IPS DF 19.7 (cell line): ENCODE measurements around the gene CDCA7L.

ENCODE experiments used
- DNase-seq: peaks from one replicate; pipeline ENCODE4 v3.0.0-alpha.2; 2013; ENCODE audit warnings: low read depth, low spot score

Gene CDCA7L

GRCh38 chr7:21945454-21946221 lies at the start of gene CDCA7L:
TSS of gene CDCA7L (minus strand) at chr7:21945899. CDS start at chr7:21945804, 95 bp downstream.
- no peak for DNase-seq

- no peak for DNase-seq
Observed at GRCh38 chr7:21986096-21986495, 40.4 kb upstream of the CDCA7L start.

- DNase-seq, result no peak
Observed at GRCh38 chr7:21984042-21984441, 38.3 kb upstream of the CDCA7L start.

- DNase-seq, result no peak
Observed at GRCh38 chr7:21983056-21983455, 37.4 kb upstream of the CDCA7L start.

GRCh38 chr7:21981524-21981923 lies 35.8 kb upstream of the CDCA7L start:
- no peak for DNase-seq

- DNase-seq, result no peak
Observed at GRCh38 chr7:21980926-21981500, 35.3 kb upstream of the CDCA7L start.

GRCh38 chr7:21972397-21972784 lies 26.7 kb upstream of the CDCA7L start:
- peak; percentile 20 for DNase-seq

- DNase-seq, result no peak
Observed at GRCh38 chr7:21971780-21972396, 26.2 kb upstream of the CDCA7L start.

- DNase-seq, result no peak
Observed at GRCh38 chr7:21969822-21970221, 24.1 kb upstream of the CDCA7L start.

GRCh38 chr7:21967598-21968003 lies 21.9 kb upstream of the CDCA7L start:
- DNase-seq, result no peak

GRCh38 chr7:21966271-21966670 lies 20.6 kb upstream of the CDCA7L start:
- DNase-seq, result no peak

- no peak for DNase-seq
Observed at GRCh38 chr7:21965291-21965690, 19.6 kb upstream of the CDCA7L start.

- no peak for DNase-seq
Observed at GRCh38 chr7:21962677-21963076, 17.0 kb upstream of the CDCA7L start.

GRCh38 chr7:21960922-21961321 lies 15.2 kb upstream of the CDCA7L start:
- no peak for DNase-seq

- DNase-seq, result no peak
Observed at GRCh38 chr7:21959387-21959776, 13.7 kb upstream of the CDCA7L start.

- DNase-seq, result no peak
Observed at GRCh38 chr7:21953781-21954180, 8.1 kb upstream of the CDCA7L start.

GRCh38 chr7:21948887-21949540 lies 3.3 kb upstream of the CDCA7L start:
- no peak for DNase-seq

- DNase-seq, result no peak
Observed at GRCh38 chr7:21948364-21948763, 2.7 kb upstream of the CDCA7L start.

GRCh38 chr7:21947946-21948345 lies 2.2 kb upstream of the CDCA7L start:
- DNase-seq, result no peak

- no peak for DNase-seq
Observed at GRCh38 chr7:21947056-21947455, 1.4 kb upstream of the CDCA7L start.

- DNase-seq, result no peak
Observed at GRCh38 chr7:21946222-21946709, 567 bp upstream of the CDCA7L start.
